ENCODE data around the gene PLEKHM3. TPM values are rescaled to one million over a fixed set of nuclear protein-coding genes. Genes with fewer than 3 reads are reported as not detected.

PLEKHM3 gene
- total RNA-seq, 1 donor from 2014 or later: 6.6 TPM

DNA sequence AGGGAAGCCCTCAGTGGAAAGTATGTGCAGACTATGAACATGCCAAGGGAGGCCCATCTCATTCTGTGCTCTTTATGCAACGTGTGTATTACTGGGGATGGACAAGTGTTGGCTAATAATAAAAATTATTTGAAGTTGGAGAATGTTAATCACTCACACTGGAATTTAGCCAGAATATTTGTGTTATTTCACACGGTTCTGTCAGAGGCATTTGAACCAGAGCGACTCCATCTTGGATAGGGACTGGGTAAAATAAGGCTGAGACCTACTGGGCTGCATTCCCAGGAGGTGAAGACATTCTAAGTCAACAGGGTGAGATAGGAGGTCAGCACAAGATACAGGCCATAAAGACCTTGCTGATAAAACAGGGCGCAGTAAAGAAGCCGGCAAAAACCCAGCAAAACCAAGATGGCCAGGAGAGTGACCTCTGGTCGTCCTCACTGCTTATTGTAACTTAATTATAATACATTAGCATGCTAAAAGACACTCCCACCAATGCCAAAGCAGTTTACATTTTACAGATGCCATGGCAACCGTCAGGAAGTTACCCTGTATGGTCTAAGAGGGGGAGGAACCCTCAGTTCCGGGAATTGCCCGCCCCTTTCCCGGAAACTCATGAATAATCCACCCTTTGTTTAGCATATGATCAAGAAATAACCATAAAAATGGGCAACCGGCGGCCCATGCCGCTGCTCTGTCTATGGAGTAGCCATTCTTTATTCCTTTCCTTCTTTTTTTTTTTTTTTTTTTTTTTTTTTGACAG lies 253.1 kb downstream of the PLEKHM3 start:
- Mint-ChIP-seq H3K4me3 (no peak overlapping the region), H3K9me3 (no peaks in the 10 kb centered on the region), H3K27me3 (peaks cover 42% of the 10 kb centered on the region), H3K4me1 (peaks cover 24% of the 10 kb centered on the region), H3K27ac (no peak overlapping the region), H3K36me3 (ENCODE audit: low read depth) (no peaks in the 10 kb centered on the region)
- intact Hi-C loops (cut with micrococcal nuclease): loop anchor here (5.0 kb wide), 1 partner anchor 245 kb away; the partner anchor contains the start of gene CREB1
- DNase-seq: peak; percentile 77

DNA sequence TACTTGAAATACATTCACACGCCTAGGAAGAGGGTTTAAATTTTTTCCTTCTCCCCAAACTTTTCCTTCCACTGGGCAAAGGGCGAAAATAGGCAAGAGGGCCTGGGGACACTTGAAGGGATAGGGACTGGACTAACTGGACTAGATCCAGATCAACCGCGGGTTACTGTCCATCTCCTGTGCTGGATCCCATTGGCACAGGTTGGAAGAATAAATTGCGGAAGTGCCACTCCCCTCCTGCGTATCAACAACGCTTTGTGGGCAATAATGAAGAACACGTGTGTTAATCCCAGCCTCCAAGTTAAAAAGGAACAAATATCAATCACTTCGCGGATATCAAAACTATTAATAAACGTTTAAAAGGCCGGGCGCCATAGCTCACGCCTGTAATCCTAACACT lies 253.9 kb downstream of the PLEKHM3 start:
- no peak overlapping the region for H3K4me3 Mint-ChIP-seq
- peaks cover 49% of the 10 kb centered on the region for H3K27me3 Mint-ChIP-seq
- H3K27ac Mint-ChIP-seq: no peak overlapping the region
- H3K9me3 Mint-ChIP-seq: no peaks in the 10 kb centered on the region
- intact Hi-C loops (cut with micrococcal nuclease): loop anchor here (2.0 to 5.0 kb wide), 2 partner anchors 244 to 253 kb away; partner anchors contain the start of genes CREB1 and PLEKHM3
- peaks cover 25% of the 10 kb centered on the region for H3K4me1 Mint-ChIP-seq
- no peaks in the 10 kb centered on the region for H3K36me3 Mint-ChIP-seq (ENCODE audit: low read depth)
- DNase-seq: no peak

Other genes with a start within 250 kb of the PLEKHM3 start
- not detected in 2 replicates for gene CRYGD, start 99.0 kb upstream of the PLEKHM3 start, total RNA-seq
- gene CRYGC, start 104.3 kb upstream of the PLEKHM3 start, total RNA-seq: not detected in 2 replicates
- gene CRYGB, start 120.6 kb upstream of the PLEKHM3 start, total RNA-seq: not detected in 2 replicates
- gene CRYGA, start 138.1 kb upstream of the PLEKHM3 start, total RNA-seq: not detected in 2 replicates
- gene C2orf80, start 164.5 kb upstream of the PLEKHM3 start, total RNA-seq: not detected in 2 replicates
- gene IDH1, start 229.5 kb upstream of the PLEKHM3 start, total RNA-seq: 25.4 and 26.0 TPM in 2 replicates
- 27.3 and 29.4 TPM in 2 replicates for gene PIKFYVE, start 240.7 kb upstream of the PLEKHM3 start, total RNA-seq

Data from activated CD4-positive, alpha-beta T cell treated with anti-CD3 and anti-CD28 coated beads, Interleukin-2, amount 10 ng/mL, durations not matched to agents 24 days and 14 days (primary cell).